CD14-positive monocyte (primary cell): ENCODE data around the gene ITGB6. TPM values are rescaled to one million over a fixed set of nuclear protein-coding genes. Genes with fewer than 3 reads are reported as not detected.

Experiments
- DNase-seq, 3 donors: peaks; one replicate each; pipeline ENCODE4 v3.0.0-alpha.2; 2011 to 2022
- H2AFZ ChIP-seq: 2 replicates; pipeline ENCODE4 v1.6.0; 2012; ENCODE audit warnings: mild to moderate bottlenecking, low read depth, low read length, inconsistent platforms; ENCODE audit not compliant: insufficient read depth, poor library complexity, severe bottlenecking
- H3K27ac ChIP-seq, 2 donors: 1 replicate in 1 of 2; 2 replicates in 1 of 2; pipeline ENCODE4 v1.5.1; 2012 to 2013; ENCODE audit warnings: low read length in 2 of 2, control low read depth in 1 of 2, inconsistent platforms in 1 of 2, low read depth in 1 of 2, mild to moderate bottlenecking in 1 of 2
- H3K27me3 ChIP-seq, 2 donors: one replicate each; pipeline versions ENCODE4 v1.6.0 to v1.6.1; 2011 to 2013; ENCODE audit warnings: low read length in 2 of 2; ENCODE audit not compliant: control insufficient read depth in 2 of 2, insufficient read depth in 2 of 2
- H3K36me3 ChIP-seq, 2 donors: replicated peaks in 1 of 2; 1 replicate in 1 of 2; 2 replicates in 1 of 2; pipeline versions ENCODE4 v1.5.1 to v1.6.1; 2012 to 2013; ENCODE audit warnings: low read length in 2 of 2, control low read depth in 1 of 2, inconsistent platforms in 1 of 2, mild to moderate bottlenecking in 1 of 2; ENCODE audit not compliant: insufficient read depth in 2 of 2, control insufficient read depth in 1 of 2
- H3K4me1 ChIP-seq, 2 donors: 1 replicate in 1 of 2; 2 replicates in 1 of 2; pipeline versions ENCODE4 v1.5.1 to v1.6.1; 2012 to 2013; ENCODE audit warnings: low read length in 2 of 2, control low read depth in 1 of 2, inconsistent platforms in 1 of 2, mild to moderate bottlenecking in 1 of 2, moderate library complexity in 1 of 2; ENCODE audit not compliant: insufficient read depth in 2 of 2, control insufficient read depth in 1 of 2
- H3K4me2 ChIP-seq: replicated peaks from 2 replicates; pipeline ENCODE3; 2012; ENCODE audit warnings: low read length, moderate library complexity, mild to moderate bottlenecking; ENCODE audit not compliant: poor library complexity, severe bottlenecking; ENCODE audit errors: extremely low read depth
- H3K4me3 ChIP-seq, 3 experiments: fragments of 200-600 bp in 1 of 3; sonication (generic) in 1 of 3; replicated peaks in 1 of 3; 1 replicate in 2 of 3; 2 replicates in 1 of 3; pipeline ENCODE4 v1.5.1; 2011 to 2013; ENCODE audit warnings: low read length in 3 of 3, mild to moderate bottlenecking in 3 of 3, control low read depth in 2 of 3, low read depth in 2 of 3, inconsistent platforms in 1 of 3, moderate library complexity in 1 of 3
- H3K79me2 ChIP-seq: 2 replicates; pipeline ENCODE4 v1.6.0; 2012; ENCODE audit warnings: mild to moderate bottlenecking, control low read depth, inconsistent platforms, low read length, moderate library complexity; ENCODE audit not compliant: insufficient read depth
- H3K9ac ChIP-seq: 2 replicates; pipeline ENCODE4 v1.6.0; 2017; ENCODE audit warnings: low read length, mild to moderate bottlenecking; ENCODE audit not compliant: insufficient read depth, poor library complexity, severe bottlenecking
- H3K9me3 ChIP-seq, 2 donors: replicated peaks in 1 of 2; 1 replicate in 1 of 2; 2 replicates in 1 of 2; pipeline versions ENCODE4 v1.5.1 to v1.6.1; 2012 to 2013; ENCODE audit warnings: low read length in 2 of 2, control low read depth in 1 of 2; ENCODE audit not compliant: control insufficient read depth in 1 of 2, insufficient read depth in 1 of 2
- H4K20me1 ChIP-seq: 2 replicates; pipeline ENCODE4 v1.6.0; 2012; ENCODE audit warnings: mild to moderate bottlenecking, low read length, control low read depth, moderate library complexity; ENCODE audit not compliant: insufficient read depth
- H3K27ac Mint-ChIP-seq, 7 donors: one replicate each; pipeline ENCODE4 v1.8.0; 2020; ENCODE audit warnings: mild to moderate bottlenecking in 7 of 7, mixed read lengths in 7 of 7, moderate library complexity in 6 of 7, inconsistent platforms in 2 of 7
- H3K27me3 Mint-ChIP-seq, 3 donors: one replicate each; pipeline ENCODE4 v1.8.0; 2021 to 2022; ENCODE audit warnings: low read depth in 3 of 3, mild to moderate bottlenecking in 3 of 3, mixed read lengths in 3 of 3, moderate library complexity in 3 of 3, inconsistent platforms in 1 of 3
- H3K36me3 Mint-ChIP-seq, 2 donors: one replicate each; pipeline ENCODE4 v1.8.0; 2020; ENCODE audit warnings: mixed read lengths in 2 of 2, inconsistent platforms in 1 of 2, mild to moderate bottlenecking in 1 of 2
- H3K4me1 Mint-ChIP-seq: one replicate; pipeline ENCODE4 v1.8.0; 2020; ENCODE audit warnings: mild to moderate bottlenecking, mixed read lengths
- H3K4me3 Mint-ChIP-seq, 2 donors: one replicate each; pipeline ENCODE4 v1.8.0; 2020; ENCODE audit warnings: mild to moderate bottlenecking in 2 of 2, mixed read lengths in 2 of 2, moderate library complexity in 1 of 2
- H3K9me3 Mint-ChIP-seq, 7 donors: one replicate each; pipeline ENCODE4 v1.8.0; 2020 to 2022; ENCODE audit warnings: mixed read lengths in 7 of 7, mild to moderate bottlenecking in 6 of 7, moderate library complexity in 6 of 7, inconsistent platforms in 2 of 7
- CTCF ChIP-seq: fragments of 200-600 bp; IDR thresholded peaks from one replicate; pipeline ENCODE4 v1.8.0; 2022; ENCODE audit warnings: antibody characterized with exemption, mild to moderate bottlenecking
- WGBS: methylation state at CpG from one replicate; pipeline ENCODE4 v1.1.5; 2013; ENCODE audit warnings: missing lambda C conversion rate; ENCODE audit not compliant: insufficient coverage; 5-methylcytosine and 5-hydroxymethylcytosine counted together
- intact Hi-C, 2 donors: fragments of 100-400 bp; cut with micrococcal nuclease; formaldehyde crosslinking; loops; one replicate each; pipeline versions ENCODE4 v1.15.0 to v1.15.1; 2023
- polyA plus RNA-seq, 3 donors: library from polyadenylated mRNA; depleted of rRNA in 1 of 3; unstranded in 2 of 3; stranded (reverse) in 1 of 3; fragments of 300-500 nt in 2 of 3; fragments of >200 nt in 1 of 3; fragmentation: Illumina TruSeq in 2 of 3; gene quantifications; 1 replicate in 2 of 3; 2 replicates in 1 of 3; pipeline ENCODE4 v1.2.3, GENCODE V29; 2012 to 2021

The ITGB6 gene
- polyA plus RNA-seq, 3 donors: not detected

- H3K9me3 ChIP-seq: peaks cover 64 to 68% of the 10 kb centered on the region in 2 donors
- Mint-ChIP-seq H3K9me3 (peaks cover 44 to 83% (median 70%) of the 10 kb centered on the region in 7 donors), H3K4me1 (no peaks in the 10 kb centered on the region), H3K4me3 (no peak overlapping the region), H3K27me3 (no peaks in the 10 kb centered on the region), H3K27ac (no peak overlapping the region), H3K36me3 (no peaks in the 10 kb centered on the region)
- H2AFZ ChIP-seq: no peak overlapping the region
- TF ChIP-seq CTCF: peak; percentile 30
- H4K20me1 ChIP-seq: no peaks in the 10 kb centered on the region
- H3K27ac ChIP-seq: no peak overlapping the region
- no peak overlapping the region for H3K4me3 ChIP-seq
- H3K4me1 ChIP-seq: no peaks in the 10 kb centered on the region
- peaks cover 0 to 6% of the 10 kb centered on the region in 2 donors for H3K36me3 ChIP-seq
- 40% methylated on average over 1 of the region's 4 CpGs for WGBS
- H3K4me2 ChIP-seq: no peak overlapping the region
- intact Hi-C loops: no loop called here
- no peaks in the 10 kb centered on the region for H3K79me2 ChIP-seq
- no peak overlapping the region for H3K9ac ChIP-seq
- H3K27me3 ChIP-seq: no peaks in the 10 kb centered on the region
- peak in 2 of 3 donors; percentile 7 to 13 for DNase-seq
Measured at GRCh38 chr2:160087854-160088745, 112.0 kb downstream of the ITGB6 start.

GRCh38 chr2:160085662-160086061, 114.4 kb downstream of the ITGB6 start:
- DNase-seq: no peak
- intact Hi-C loops: no loop called here
- Histone ChIP-seq H3K4me1 (no peaks in the 10 kb centered on the region), H4K20me1 (no peaks in the 10 kb centered on the region), H3K27me3 (no peaks in the 10 kb centered on the region), H3K4me2 (no peak overlapping the region), H2AFZ (no peak overlapping the region), H3K27ac (no peak overlapping the region), H3K4me3 (no peak overlapping the region), H3K79me2 (no peaks in the 10 kb centered on the region), H3K36me3 (peaks cover 0 to 6% of the 10 kb centered on the region in 2 donors), H3K9ac (no peak overlapping the region), H3K9me3 (peaks cover 64 to 67% of the 10 kb centered on the region in 2 donors)
- Mint-ChIP-seq H3K27ac (no peak overlapping the region), H3K4me3 (no peak overlapping the region), H3K9me3 (peaks cover 40 to 72% (median 65%) of the 10 kb centered on the region in 7 donors), H3K4me1 (no peaks in the 10 kb centered on the region), H3K36me3 (no peaks in the 10 kb centered on the region), H3K27me3 (no peaks in the 10 kb centered on the region)
- WGBS: no CpG with 5 or more reads among the region's 3 CpGs
- peak; percentile 34 for TF ChIP-seq CTCF
